CD4-positive, alpha-beta T cell treated with Interferon alpha-2 for 1 hour (primary cell): ENCODE data around the gene SCN5A.

Experiments
- DNase-seq, 2 donors: peaks; one replicate each; pipeline ENCODE4 v3.0.0-alpha.2; 2020 to 2022

The SCN5A gene

DNA sequence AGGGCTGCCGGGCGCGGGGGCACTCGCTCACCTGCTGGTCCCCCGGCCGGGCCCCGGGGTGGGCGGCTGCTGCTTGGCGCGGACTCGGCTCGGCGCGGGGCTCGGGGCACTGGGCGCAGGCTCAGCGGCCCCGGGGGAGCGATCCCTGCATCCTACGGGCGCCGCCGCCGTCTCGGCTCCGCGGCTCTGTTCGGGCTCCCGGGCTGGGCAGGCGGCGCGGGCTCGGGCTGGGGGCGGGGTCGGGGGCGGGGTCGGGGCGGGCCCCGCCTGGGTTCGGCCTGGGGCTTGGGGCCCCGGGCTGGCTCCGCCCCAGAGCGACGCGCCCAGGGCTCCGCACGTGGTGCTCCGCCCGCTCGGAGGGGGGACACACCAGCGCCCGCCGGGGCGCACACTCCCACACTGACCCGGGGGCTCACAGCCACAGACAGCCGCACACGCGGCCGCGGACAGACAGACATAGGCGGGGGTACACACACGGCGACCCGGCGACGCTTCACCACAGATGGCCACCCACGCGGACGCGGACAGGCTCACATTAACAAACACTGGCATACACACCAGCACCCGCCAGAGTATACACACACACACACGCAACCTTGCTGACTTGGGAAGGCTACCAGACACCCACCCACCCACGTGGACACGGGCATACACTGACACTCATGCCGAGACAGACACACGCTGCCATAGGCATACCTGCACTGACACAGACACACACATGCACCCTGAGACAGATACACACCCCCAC lies at the start of gene SCN5A:
TSS of gene SCN5A (minus strand) at position 188 of the 748 bp plus-strand sequence. CDS start 16,380 bp downstream, outside the sequence.
- peak; percentile 29 to 68 for DNase-seq

DNA sequence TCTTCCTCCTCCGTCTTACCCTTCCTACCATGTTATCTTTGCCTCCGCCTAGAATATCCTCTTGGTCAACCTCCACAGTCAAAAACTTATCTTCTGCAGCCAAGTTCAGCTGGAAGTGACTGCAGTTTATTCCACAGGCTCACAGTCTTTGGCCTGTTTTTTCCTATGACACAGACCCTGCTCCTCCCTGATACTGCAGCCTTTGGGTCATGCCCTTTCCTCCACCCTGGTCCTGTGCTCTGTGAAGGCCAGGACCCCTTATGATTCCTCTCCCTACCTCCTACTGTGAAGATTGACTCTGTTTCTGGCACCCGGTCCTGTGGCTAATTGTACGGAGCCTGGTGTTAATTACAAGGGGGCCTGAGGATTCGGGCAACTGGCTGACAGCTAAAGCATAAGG lies 49.3 kb upstream of the SCN5A start:
- no peak for DNase-seq

DNA sequence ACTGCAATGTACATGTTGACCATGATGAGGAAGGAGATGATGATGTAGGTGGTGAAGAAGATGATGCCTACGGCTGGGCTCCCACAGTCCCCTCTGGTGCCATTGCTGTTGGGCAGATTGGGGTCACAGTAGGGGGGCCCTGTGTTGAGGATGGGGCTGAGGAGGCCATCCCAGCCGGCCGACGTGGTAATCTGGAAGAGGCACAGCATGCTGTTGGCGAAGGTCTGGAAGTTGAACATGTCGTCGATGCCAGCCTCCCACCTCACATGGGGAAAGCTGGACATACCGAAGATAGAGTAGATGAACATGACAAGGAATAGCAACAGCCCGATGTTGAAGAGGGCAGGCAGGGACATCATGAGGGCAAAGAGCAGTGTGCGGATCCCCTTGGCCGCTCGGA lies 48.6 kb upstream of the SCN5A start:
- DNase-seq, result no peak

DNA sequence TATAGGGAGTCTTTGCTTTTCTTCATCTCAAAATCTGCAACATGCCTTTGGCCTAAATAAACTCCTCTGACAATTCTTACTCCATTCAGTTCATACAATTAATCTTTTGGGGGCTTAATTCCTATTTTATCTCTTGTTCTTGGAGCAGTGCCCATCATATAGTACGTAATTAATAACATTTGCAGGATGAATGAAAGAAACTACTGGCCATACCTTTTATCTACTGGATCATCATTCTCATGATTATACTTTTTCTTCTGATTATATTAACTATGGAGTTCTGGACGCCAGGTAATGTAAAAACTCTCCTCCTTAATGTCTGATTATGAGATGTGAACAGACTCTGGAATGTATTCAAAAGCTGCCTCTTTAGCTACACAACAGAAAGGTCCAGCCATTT lies 46.5 kb upstream of the SCN5A start:
- no peak for DNase-seq

DNA sequence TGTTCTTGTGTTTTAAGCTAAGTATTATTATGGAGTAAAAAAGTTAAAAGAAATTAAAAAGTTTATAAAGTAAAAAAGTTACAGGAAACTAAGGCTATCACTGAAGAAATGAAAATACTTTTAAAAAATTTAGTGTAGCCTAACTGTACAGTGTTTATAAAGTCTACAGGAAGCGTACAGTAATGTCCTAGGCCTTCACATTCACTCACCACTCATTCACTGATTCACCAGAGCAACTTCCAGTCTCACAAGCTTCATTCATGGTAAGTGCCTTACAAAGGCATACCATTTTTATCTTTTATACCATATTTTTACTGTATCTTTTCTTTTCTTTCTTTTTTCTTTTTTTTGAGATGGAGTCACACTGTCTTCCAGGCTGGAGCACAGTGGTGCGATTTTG lies 40.7 kb upstream of the SCN5A start:
- DNase-seq, result no peak

DNA sequence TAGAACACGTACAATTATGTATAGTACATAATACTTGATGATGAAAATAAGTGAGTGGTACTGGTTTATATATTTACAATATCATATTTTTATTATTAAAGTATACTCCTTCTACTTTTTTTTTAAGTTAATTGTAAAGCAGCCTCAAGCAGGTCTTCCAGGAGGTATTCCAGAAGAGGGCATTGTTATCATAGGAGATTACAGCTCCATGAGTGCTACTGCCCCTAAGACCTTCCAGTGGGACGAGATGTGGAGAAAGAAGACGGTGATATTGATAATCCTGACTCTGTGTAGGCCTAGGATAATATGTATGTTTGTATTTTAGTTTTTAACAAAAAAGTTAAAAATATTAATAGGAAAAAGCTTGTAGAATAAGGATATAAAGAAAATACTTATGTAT lies 40.3 kb upstream of the SCN5A start:
- DNase-seq, result no peak

DNA sequence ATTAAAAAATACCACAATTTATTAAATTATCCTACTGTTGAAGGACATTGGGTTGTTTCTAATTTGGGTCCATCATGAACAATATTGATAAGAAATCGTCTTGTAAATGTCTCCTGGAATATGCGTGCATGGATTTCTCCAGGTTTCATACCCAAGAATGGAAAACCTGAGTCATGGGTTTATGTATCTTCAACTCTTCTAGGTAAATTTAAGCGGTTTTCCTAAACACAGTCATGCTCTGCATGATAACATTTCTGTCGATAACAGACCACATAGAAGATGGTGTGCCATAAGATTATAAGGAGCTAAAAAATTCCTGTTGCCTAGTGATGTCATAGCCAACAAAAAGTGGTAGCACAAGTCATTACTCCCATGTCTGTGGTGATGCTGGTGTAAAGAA lies 39.9 kb upstream of the SCN5A start:
- DNase-seq, result no peak

DNA sequence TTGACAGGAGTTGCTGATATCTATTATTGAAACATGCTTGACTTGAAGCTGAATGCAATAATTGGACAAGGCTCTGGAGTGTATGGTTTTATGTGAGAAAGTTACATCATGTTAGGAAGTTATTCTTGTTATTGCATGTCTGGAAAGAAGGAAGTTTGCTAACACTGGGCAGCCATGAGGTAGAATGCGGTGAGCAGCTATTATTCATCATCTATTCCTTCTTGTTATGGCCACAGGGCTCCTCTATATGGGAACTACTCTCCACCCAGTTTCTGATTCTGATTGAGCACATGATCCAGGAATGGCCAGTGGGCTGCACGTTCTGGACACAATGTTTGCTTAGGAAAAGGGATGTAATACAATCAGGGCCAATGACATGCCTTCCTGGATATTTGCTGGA lies 37.8 kb upstream of the SCN5A start:
- no peak for DNase-seq

DNA sequence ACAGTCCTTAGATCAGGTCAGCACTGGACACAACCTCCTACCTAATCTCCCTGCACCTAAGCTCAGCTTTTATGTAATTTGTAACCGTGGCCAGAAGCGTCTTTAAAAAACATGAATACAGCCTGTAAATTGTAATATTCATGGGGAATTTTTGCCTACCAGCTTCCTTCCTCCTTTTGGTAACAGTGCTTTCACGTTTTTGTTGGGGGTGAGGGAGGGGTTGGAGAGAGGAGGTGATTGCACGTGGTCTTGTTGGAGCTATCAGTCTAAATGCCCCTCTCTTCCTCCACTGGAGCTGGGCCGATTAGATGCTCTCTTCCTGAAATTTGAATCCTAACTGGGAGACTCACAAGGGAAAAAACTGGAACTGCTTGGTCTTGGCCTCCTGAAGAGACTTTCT lies 35.1 kb upstream of the SCN5A start:
- no peak for DNase-seq

DNA sequence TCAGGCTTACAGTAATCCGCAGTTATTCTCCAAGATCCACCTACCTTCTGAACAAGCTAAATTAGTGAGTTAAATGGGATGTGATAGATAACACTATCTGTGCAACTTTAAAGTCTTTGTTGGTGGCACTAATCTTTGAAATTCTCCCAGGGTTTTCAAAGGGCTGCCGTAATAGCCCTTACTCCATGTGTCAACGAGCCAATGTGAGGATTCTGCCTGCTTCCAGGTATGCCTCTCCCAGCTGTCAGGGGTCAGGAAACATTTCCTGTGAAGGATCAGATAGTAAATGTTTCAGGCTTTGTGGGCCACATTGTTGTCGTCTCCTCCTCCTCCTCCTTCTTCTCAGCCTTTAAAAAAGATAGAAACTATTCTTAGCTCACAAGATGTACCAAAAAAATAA lies 20.2 kb upstream of the SCN5A start:
- no peak for DNase-seq

DNA sequence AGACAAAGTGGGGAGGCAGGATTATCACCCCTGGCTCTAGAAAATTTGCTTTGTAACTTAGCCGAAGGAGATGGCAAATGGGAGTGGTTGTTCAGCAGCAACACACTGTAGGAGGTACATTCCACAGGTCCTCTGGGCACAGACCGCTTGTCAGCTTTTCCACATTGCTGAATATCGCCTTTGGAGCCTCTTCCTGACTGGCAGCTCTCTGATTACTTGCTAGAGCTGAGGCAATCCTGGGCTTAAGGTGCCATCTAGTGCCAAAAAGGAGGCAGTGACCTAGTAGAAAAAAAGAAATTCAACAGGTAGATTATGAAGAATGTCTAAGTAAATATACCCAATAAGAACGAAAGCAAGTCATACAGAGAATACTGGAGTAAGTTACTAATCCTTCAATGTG lies 13.1 kb upstream of the SCN5A start:
- no peak for DNase-seq

DNA sequence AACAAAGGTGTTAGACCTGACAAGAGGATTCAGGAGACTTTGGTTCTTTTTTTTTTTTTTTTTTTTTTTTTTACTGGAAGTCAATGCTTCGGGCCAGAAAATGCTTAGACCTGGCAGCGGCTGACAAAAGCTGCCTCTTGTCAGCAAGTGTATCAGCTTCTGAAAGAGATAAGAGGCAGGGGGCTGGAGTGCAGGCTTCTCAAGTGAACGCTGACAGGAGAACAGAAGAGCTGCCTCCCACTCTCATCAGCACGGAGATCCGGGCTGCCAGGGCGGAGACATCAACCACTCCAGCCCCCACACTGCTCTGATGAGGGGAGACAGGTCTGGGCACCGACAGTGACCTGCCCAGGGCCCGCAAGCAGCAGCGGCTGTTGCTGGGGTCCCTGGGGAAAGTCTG lies 9.4 kb upstream of the SCN5A start:
- no peak for DNase-seq

DNA sequence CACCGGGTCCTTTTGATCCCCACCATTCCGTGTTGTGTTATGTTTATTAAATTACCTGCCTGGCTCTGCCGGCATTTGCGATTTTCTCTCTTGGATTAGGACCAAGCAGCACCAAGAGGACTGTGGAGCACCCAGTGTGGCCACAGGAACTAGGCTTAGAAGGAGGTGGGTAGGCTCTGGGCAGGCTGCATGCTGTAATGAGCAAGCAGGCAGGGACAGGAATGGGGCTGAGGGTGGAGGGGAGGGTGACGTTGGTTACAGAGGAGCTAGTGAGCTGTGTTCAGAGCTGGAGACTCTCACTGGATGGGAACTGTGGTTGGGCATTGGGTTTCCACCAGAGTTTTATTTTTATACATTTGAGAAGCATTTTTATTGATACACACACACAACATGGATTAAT lies 7.9 kb upstream of the SCN5A start:
- no peak for DNase-seq

DNA sequence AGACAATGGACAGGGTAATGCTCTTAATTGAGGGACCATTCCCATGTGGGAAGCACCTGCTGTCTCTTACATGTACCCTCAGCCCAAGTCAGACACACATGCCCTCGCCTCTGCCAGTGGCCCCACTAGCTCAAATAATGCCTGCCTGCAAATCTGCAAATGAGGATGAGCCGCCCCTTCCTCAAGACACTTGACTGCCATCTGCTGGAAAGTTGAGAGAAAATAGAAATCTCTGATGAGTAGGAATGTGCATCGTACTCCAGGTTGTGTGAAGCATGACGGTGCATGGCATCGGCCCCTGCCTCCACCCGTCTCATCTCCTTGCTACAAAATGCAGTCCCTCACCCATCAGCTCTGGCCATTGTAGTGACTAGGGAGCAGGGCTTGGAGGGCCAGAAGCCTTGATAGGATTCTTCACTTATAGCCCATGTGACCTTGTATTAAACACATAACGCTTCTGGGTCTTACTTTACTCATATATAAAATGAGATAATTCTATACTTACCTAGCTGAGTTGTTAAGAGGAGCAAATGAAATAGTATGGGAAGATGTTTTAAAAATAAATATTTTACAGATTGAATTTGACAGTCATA lies 6.3 kb upstream of the SCN5A start:
- DNase-seq, result peak in 1 of 2 donors; percentile 55

DNA sequence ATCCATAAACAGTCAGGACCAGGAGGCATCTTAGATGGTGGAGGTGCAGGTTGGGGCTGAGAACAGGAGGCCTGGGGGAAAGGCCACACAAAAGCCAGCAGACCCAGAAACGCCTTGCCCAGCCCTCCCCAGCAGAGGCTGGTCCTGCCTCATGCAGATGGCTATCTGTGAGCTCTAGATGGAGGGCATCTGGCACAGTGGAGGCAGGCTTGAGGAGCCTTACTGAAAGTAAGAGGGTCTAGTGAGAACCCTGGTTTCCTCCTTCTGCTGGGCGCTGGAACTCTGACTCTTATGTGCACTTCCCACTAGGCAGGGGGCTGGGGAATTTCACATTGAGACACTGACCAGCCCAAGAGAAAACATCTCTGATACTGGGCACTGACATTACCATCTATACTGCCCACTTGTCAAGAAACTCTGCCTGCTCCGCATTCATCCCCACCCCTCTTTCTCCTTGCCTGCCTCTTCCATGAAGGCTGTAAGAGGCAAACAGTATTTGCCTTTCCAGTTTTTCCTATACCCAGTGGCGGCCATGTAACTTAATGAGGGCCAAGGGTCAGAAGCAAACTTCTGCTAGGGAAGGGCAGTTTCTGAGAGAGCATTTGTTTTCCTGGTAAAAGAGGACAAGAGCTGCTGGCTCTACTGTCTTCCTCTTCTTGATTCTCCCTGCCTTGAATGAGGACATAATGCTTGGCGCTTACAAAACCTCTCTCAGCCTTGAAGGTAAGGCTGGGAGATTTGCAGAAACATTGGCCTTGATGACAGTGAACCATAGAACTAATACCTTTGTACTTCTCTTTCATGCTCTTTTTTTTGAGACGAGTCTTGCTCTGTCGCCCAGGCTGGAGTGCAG lies 4.4 kb upstream of the SCN5A start:
- DNase-seq, result no peak

DNA sequence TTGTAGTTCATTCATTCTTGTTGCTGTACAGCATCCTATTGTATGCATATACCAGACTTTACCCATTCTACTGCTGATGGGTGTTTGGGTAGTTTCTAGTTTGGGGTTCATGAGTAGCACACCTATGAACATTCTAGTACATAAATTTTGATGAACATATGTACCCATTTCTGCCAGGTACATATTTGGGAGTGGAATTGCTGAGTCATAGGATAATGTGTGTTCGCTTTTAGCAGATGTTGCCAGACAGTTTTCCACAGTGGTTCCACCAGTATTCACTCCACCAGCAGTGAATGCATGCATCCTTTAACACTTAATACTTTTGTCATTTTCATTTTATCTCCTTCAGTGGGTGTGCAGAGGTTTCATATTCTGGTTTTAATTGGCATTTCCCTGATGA lies 3.4 kb upstream of the SCN5A start:
- no peak for DNase-seq

DNA sequence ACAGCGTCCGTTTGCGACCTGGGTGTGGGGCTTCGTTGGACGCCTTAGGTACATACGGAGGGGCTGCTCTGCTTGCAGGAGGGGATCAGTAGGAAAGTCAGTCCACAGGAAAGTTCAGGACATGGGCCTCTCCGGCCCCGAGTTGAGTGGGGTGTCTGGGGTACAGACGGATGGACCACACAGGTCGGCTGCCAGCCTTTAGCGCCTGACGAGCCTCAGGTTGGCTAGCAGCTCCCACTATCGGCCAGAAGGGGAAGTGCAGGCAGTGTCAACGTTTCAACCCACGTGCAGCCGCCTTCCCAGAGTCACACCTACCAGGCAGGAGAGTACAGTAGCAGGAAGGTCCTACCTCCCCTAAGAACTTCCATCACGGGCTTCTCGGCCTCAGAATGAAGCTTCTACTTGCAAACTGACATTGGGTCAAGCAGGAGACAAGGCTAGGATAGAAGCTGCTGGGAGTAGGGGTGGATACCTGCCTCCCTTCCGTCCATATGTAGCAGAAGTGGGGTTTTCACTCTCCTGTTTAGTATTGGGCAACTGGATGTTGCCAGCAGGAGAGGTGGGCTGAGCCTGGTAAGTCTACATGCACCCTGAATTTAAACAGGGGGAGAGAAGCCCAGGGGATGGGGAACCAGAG lies 1.8 kb upstream of the SCN5A start:
- DNase-seq, result peak; percentile 63 to 80

DNA sequence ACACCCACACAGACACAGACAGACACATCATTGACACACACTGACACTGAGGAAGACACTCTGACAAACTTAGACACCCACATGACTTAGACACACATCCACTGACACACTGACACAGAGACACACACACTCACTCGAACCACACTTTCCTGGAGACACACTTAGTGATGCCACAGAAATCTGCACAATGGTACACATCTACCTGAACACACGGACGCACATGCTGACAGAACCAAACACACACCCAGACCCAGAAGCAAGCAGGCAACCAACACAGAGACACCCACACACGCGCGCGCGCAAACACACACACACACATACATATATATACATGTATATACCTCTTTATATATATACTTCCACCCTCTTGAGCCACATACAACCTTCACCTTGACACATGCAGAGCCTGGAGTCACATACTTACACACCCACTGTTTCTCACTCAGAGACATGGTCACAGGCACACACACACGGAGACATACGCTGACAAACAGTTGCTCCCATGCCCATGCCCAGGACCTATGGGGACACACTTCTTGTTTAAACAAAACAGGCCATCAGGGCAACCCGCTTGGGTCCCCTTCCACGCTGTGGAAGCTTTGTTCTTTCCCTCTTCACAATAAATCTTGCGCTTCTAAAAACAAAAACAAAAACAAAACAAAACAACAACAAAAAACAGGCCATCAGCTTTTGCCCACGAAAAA lies 913 bp upstream of the SCN5A start:
- DNase-seq, result no peak

DNA sequence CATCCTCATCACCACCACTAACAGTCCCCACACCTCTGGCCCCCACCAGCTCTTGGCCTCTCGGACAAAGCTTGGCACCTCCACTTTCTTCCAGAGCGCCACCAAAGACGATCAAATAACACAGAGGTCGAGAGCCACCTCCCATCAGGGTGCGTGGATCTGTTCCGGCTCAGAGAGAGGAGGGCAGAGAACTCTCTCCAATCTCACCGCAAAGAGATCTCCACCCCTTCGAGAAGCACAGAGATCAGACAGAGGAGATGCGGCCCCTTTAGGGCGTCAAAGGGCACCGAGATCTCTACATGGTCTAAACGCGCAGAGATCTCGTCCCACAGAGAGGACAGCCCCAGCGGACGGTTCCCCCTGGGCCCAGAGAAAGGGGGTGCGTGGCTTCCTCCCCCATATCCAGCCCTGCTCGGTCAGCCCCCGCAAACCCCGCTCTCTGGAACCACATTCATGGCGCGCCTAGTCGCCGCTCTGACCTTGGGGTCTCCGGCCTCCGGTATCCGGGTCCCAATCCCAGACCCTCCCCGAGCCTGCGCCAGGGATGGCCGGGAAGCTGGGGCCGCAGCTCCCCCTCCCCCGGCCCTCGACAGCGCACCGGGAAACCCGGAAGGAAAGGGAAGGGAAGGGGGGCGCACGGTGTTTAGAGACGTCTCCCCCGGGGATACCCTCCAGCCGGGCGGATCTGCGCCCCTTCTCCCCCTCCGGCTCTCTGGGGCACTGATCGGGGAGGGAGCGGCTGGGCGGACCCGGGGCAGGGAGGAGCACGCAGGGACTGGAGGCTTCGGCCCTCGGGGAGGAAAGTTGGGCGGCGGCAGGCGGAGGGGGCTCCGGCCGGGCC lies 608 bp downstream of the SCN5A start:
- DNase-seq, result no peak

DNA sequence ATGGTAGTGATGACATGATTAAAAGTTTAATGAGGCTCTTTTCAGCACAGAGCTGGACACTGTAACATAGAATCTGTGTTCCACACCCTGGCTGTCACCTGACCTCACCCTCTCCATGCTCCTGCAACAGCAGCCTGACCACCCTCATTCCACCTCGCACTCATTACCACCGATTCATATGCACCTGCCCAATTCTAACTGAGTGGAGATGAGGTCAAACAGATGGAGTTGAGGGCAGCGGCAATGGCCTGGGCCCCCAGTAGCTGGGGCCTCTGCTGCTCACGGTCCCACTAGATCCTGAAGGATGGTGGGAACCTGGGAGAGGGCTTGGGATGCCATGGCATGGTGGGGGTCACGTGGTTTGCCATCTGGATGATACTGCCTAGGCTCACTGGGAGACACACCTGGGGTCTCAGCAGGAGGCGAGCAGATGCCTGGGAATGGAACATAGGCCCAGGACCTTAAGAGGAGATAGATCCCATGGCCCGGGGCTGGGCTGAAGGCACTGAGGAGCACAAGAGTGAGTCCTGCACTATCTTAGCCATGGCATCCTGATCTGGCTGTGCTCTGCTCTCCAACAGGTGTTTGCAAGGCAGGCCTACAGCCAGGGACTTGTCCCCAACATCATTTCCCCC lies 1.3 kb downstream of the SCN5A start:
- no peak for DNase-seq

DNA sequence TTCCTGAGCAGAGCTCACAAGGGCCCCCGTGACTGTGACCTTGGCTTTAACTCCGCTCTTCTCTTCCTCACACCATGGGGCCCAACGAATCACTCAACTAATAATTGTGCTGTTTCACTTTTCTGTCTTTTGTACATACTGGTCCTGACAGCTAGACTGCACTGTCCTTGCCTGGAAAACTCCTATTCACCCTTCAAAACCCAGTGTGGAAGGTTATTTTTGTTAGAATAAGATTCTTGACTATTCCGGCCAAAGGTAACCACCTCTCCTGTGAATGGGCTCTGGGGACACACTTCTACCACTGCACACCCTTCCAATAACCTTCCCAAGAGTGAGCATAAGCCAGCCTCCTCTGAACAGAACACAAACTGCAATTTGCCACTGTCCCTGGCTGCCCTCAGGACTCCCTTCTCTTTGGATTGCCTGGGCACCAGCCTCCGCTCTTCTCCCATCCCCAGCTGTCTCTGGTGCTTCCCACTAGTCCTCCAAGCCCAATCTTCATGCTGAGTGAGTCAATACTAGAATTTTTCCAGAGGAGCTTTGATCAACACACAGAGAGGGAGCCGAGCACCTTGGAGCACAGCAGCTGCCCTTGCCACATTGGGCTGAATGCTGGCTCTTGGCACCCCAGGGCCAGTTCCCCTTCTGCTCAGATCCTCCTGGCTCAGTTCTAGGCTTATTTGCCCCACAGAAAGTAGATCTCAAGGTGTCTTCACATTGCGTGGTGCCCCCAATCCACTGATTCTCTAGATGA lies 2.1 kb downstream of the SCN5A start:
- DNase-seq, result no peak
